HG03103 (cell line): ENCODE measurements around the gene HNRNPUL1.

Experiments used
- ATAC-seq: cut with Tn5 transposase; IDR thresholded peaks from one replicate; pipeline ENCODE4 v1.9.1; 2021; ENCODE audit warnings: low read depth; ENCODE audit not compliant: unreplicated experiment

HNRNPUL1 gene

DNA sequence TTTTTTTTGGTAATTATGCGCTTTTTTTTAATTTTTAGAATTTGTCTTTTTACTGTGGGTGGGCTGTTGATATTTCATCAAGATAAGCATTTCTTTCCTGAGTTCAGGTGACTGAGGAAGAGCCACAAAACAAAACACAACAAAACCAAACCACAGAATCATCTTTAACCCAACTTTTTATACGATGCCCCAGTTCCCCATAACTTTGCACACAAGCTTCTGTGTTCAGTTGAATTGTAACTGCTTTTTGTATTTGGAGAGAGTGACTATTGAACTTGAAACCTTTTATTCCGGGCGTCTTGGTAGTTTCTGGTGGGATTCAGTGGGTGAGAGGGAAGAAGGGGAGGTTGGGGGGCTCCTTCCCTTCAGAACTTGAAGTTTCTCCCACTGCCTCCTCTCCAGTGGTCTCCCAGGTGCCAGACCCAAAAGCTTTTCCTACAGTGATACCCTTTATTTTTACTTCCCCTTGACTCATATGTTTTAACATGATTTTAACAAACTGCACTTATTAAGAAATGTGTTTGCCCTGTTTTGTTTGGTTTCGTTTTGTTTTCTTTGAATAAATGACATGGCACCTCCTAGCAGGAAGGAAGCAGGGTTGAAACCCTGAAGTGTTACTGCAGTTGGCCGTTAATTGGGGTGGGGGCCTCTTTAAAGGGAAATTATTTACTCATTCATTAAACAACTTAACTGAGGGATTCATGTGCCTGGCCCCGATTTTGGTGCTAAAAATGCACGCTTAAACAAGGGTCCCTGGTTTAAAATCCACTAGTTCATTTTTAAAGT lies 43.1 kb downstream of the HNRNPUL1 start:
- ATAC-seq = no peak

DNA sequence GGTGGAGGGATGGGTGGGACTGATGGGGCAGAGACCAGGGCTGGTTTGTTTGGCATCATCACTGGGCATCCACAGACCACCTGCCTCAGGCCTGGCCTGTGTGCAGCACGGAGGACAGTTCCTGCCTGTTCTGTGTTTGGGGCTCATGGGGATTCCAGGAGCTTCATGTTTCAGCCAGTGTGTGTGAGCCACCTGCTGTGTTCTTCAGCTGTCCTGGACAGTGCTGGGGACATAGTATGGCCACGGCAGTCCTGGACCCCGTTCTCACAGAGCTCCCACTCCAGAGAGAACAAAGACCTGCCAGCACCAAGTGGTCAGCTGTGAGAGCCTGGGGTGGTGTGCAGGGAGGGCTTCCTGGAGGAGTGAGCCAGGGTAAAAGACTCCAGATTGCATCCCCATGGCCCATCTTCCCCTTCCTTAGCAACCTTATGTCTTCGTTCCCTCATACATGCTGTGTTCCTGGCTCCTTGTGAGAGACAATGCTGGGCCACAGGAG lies 43.8 kb downstream of the HNRNPUL1 start:
- no peak for ATAC-seq

DNA sequence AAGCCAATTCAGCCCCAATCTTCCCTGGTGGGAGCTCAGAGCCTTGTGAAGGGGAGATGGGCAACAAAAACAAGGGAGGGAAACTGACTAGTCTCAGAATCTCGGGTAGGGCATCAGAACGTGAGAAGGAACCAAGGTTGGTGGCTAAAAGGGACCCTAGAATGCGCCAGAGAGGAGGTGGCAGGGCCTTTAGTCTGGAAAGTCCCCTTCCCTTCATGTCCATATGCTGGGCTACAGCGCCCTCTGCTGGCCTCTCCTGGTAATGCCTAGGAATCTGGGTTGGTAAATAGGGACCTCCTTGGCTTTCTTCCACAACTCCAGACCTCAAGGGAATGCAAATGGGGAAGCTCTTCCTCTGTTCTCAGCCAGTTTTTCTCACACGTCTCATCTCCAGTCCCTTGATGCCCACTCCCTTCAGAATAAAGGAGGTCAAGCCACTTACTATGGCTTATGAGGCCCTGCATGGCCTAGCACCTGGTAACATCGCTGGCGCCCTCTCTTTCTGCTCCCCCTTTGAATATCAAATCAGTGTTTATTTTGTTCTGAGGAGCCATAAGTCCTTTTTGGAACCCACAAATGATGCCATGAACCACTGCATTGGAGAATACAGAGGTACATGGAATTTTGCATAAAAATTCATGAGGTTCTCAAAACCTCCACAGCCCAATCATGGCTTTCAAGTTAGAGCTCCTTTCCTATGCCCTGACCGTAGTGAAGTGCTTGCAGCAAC lies 44.4 kb downstream of the HNRNPUL1 start:
- no peak for ATAC-seq

DNA sequence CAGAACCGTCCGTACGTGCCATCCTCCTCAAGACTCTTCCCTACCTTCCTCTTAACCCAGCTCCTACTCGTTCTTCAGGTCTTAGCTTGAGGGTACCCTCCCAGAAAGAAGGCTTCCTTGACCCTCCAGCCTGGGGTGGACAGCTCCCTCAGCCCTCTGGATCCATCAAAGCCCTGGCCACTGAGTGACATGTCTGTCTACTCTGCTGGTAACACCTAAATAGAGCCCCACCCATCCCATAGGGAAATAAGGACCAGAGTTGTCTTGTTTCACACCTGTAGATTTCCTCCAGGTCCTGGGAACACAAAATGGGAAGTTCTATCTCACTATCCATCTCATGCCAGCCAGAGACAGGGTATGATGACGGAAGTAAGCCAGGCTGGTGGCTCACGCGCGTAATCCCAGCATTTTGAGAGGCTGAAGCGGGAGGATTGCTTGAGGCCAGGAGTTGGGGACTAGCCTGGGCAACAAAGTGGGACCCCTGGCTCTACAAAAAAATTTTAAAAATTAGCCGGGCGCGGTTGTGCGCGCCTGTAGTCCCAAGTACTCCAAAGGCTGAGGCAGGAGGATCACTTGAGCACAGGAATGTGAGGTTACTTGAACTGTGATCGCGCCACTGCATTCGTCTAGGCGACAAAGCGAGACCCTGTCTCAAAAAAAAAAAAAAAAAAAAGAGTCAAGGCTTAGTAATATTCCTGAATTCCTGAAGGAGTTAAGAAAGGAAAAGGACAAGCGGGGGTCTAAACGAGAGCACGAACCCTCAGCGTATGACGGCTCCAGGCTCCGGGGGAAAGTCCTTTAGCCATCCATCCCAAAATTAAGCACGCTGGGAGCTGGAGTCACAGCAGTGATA lies 45.2 kb downstream of the HNRNPUL1 start:
- no peak for ATAC-seq

DNA sequence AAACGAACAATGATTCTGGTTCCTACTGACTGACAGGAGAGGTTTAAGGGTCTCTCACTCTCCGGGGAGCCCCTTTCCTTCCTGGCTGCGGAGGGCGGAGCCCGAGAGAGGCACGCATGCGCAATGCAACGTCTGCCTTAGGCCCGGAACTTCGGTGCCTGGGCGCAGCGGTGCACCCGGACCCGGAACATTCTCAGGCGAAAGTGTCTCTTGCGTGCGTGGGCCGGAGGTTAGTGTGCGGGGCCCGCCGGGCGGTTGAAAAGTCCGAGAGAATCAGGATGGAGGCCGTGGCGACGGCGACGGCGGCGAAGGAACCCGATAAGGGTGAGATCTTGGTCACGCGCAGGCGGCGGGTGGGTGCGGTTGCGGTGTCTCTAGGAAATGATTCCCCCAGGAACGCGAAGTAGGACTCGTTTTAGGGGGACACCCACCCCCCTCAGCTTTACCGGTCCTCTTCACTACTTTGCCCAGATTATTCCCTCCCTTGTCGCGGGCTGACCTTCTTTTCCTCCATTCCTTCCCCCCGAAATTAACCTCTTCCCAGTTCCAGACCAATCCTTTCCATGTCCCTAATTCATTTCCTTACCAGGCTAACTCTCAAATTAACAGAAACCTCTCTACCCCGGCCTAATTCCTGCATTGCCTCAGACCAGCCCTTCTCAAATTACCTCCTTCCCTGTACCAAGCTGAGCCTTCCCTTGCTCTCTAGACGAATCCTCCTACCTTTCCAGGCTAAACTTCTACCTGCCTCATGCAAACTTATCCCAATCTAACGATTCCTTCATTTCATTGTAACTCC lies 46.1 kb downstream of the HNRNPUL1 start, which contains the start of gene CCDC97:
TSS of gene CCDC97 (plus strand) at position 140 of the 799 bp plus-strand sequence. CDS start at position 279, 139 bp downstream.
- ATAC-seq = no peak

DNA sequence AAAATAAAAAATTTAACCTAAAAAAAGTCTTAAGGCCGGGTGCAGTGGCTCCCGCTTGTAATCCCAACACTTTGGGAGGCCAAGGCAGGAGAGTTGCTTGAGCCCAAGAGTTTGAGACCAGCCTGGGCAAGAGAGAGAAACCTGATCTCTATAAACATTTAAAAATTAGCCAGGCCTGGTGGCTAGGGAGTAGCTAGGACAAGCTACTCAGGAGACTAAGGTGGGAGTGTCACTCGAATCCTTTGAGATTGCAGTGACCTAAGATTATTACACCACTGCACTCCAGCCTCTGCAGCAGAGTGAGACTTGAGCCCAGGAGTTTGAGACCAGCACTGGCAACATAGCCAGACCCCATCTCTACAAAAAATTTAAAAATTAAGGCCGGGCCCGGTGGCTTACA lies 46.9 kb downstream of the HNRNPUL1 start:
- no peak for ATAC-seq

DNA sequence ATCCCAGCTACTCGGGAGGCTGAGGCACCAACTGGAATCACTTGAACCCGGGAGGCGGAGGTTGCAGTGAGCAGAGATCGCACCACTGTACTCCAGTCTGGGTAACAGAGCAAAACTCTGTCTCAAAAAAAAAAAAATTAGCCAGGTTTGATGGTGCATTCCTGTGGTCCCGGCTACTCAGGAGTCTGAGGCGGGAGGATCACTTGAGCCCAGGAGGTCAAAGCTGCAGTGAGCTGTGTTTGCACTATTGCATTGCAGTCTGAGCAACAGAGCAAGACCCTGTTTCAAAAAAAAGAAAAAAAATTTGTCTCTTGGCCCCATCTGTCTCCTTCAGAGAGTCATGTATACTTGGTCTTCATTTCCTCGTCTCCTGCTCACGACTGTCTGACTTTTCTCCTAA lies 47.4 kb downstream of the HNRNPUL1 start:
- ATAC-seq = no peak

DNA sequence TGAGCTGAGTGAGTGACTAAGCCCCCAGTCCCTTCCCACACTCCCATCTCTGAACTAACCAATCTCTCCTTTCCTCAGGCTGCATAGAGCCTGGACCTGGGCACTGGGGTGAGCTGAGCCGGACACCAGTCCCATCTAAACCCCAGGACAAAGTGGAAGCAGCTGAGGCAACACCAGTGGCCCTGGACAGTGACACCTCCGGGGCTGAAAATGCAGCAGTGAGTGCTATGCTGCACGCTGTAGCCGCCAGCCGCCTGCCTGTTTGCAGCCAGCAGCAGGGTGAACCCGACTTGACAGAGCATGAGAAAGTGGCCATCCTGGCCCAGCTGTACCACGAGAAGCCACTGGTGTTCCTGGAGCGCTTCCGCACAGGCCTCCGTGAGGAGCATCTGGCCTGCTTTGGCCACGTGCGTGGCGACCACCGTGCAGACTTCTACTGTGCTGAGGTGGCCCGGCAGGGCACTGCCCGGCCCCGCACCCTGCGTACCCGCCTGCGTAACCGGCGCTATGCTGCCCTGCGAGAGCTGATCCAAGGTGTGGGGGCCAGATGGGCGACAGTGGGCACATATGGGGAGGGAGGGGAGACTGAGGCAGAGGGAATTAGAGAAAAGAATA lies 52.2 kb downstream of the HNRNPUL1 start:
- ATAC-seq = no peak

DNA sequence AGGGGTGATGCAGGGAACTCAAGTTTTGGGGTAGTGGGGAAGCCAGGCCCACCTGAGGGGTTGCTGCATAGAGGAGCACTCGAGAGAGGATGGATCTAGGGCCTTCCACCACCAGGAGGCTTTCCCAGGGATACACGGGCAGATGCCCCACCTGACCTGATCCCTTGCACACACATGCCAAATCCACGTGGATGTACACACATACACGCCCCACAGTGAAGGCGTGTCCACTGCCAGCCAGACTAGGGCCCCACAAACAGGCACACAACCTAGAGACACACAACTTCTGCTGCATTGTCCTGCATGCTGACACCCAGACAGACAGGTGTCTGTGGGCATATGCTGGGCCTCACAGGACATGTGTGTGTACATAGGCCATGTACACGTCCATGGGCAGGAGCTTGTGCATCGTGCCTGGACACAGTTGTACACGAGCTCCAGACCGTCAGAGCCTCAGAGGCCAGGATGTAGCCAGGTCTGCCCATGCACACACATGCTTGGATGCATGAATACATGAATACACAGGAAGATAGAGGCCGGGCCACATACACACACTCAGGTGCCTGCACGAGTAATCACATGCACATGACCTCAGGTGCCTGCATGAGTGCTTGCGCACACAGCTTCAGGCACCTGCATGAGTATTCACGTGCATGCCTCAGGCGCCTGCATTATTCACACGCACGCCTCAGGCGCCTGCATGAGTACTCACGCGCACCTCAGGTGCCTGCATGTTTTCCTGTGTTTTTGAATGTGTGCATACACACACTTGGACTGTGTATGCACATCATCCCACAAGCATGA lies 54.7 kb downstream of the HNRNPUL1 start:
- ATAC-seq = no peak

DNA sequence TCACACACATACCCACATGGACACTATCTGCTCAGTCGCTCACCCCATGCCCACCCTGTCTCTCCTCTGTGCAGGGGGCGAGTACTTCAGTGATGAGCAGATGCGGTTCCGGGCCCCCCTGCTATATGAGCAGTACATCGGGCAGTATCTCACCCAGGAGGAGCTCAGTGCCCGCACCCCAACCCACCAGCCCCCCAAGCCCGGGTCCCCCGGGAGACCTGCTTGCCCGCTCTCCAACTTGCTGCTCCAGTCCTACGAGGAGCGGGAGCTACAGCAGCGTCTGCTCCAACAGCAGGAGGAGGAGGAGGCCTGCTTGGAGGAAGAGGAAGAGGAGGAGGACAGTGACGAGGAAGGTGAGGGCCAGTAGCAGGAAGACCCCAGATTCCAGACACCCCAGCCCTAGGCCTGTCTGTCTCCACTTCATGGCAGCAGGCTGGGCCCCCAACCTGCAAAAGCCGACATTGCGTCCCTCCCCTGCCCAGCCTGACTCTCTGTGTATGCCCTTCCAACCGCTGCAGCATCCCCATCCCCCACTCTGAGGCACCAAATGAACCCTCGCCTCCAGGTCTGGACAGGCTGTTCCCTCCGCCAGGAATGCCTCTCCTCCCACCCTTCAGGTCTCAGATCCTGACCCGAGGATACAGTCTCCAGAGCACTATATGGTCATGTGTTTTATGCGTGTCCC lies 55.5 kb downstream of the HNRNPUL1 start:
- no peak for ATAC-seq

DNA sequence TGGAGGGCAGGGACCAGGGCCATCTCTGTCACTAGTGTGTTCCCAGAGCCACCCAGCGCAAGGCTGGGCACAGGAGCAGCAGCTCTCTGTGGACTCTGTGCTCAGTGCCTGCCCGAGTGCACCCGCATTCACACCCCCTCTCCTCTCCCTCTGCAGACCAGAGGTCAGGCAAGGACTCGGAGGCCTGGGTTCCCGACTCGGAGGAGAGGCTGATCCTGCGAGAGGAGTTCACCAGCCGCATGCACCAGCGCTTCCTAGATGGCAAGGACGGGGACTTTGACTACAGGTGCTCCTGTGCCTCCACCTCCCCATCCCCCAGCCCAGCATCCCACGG lies 56.0 kb downstream of the HNRNPUL1 start:
- no peak for ATAC-seq

DNA sequence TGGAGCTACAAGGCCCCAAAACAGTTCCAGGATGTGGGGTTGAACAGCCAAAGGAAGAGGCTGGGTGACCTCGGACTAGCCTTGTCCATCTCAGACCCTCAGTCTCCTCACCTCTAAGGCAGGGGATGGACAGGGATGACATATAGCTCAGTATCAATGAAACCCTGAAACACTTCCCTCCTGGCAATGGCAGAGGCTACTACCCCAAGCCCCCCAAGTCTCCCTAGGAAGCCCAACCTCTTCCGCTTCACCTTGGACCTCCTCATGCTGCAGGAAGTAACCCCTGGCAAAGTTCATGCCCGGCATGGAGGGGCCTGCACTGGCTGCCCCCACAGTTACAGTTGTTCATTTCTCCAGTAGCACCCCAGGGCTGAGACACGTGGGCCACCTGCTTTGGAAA lies 56.4 kb downstream of the HNRNPUL1 start:
- ATAC-seq = no peak

DNA sequence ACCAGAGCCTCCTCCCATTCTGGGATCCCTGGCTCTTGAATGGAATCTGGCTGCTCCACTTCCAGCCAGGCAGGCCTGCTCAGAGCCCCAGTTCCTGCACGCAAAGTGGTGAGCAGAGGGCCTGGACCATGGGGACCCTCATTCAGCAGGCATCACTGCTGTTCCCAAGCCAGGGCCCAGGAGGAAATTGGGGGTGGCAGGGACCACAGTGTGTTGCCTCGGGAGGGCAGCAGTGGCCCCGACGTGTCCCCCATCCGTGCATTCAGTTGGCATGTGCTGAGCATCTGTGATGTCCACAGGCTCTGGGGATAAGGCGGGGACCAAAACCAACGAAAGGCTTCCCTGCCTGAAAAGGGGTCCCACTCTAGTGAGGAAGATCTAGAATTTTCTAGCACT lies 57.0 kb downstream of the HNRNPUL1 start:
- ATAC-seq = no peak

DNA sequence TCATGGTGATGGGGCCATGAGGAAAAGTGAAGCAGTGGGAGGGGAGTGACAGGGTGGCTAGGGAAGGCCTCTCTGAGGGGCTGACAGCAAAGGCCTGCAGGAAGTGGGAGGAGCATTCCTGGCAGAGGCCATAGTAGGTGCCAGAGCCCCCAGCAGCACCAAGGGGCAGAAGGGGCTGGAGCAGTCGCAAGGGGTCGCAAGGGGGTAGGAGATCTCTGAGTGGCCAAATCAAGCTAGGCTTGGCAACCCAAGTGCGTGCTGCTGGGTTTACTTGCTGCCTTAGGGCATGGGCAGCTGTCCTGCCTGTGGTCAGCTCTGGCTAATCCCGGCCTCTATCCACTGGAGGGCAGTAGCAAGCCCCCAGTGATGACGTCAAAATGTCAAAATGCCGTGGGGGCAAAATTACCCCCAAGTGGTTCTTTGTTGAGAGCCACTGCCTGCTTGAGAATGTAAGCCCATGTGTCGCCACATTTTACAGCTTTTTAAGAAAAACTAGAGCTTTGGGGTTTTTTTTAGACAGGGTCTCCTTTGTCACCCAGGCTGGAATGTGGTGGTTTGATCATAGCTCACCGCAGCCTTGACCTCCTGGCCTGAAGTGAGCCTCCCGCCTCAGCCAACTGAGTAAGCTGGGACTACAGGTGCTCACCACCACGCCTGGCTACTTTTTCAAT lies 57.6 kb downstream of the HNRNPUL1 start:
- ATAC-seq = no peak

DNA sequence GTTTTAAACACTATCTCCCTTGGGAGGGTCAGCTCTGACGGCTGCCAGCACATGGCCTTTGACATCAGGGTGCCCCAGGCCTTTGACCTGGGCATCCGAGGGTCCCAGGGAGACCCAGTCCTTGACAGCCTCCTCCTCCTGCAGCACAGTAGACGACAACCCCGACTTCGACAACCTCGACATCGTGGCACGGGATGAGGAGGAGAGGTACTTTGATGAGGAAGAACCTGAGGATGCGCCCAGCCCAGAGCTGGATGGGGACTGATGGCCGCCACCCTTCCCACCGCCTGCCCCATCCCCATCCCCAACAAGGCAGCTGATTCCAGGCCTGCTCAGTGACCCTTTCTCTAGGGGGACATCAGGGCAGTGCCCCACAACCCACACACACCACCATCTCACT lies 58.3 kb downstream of the HNRNPUL1 start:
- no peak for ATAC-seq

DNA sequence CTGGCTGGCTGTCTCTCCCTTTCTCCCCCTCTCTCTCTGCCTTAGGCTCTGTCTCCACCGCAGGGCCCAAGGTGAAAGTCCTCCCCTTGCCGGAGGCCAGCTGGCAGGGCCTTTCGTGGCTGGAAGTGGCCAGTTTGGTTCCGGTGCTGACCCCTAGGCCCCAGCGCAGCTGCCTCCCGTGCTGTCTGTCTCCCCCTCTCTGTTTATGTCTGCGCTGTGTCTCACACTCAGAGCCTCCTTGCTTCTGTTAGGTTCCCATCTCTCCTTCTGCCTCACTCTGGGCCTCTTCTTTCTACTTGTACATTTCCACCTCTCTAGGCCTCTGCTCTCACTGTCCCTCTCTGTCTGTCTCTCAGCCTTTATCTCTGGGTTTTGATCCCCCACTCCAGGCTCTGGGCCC lies 58.9 kb downstream of the HNRNPUL1 start:
- ATAC-seq = no peak

DNA sequence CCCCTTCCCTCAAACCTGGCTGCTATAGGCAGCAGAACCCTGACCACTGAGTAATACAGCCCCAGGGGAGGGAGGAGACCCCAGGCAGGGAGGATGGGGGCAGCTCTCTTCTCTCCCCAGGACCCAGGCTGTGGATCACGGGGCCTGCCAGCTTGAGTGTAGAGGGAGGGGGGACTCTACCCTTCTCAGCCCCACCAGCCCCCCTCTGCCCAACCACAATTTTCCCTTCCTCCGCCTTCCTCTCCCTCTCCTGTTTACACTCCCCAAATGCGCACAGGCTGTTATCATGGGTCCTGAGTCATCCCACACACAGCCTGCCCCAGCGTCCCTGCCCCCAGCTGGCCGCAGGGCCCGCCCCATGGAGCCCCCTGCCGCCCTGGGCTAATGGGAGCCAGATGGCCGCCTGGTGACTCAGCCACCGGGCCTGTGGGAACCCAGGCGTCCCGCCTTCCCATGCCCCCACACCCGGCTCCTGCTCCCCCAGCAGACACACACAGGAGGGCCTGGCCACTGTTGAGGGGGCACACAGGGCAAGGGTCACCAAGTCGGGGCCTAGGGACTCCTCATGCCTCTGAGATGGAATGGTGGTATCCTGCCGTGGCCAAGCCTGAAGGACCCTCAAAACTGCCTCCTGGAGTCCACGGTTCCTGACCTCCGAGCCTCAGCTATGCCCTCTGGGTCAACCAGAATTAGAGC lies 59.4 kb downstream of the HNRNPUL1 start:
- no peak for ATAC-seq
